ENCODE measurements around the gene AXL. TPM values are rescaled to one million over a fixed set of nuclear protein-coding genes. Genes with fewer than 3 reads are reported as not detected.
A peak's percentile ranks its signal among the peaks of the same experiment; 100 is the strongest.

The AXL gene
- total and polyA plus RNA-seq, 9 of the 15 experiments (the other 6 are each of a cell fraction or from before 2014, with no cell fraction given): 0.80 to 6.6 (median 1.6) TPM

DNA sequence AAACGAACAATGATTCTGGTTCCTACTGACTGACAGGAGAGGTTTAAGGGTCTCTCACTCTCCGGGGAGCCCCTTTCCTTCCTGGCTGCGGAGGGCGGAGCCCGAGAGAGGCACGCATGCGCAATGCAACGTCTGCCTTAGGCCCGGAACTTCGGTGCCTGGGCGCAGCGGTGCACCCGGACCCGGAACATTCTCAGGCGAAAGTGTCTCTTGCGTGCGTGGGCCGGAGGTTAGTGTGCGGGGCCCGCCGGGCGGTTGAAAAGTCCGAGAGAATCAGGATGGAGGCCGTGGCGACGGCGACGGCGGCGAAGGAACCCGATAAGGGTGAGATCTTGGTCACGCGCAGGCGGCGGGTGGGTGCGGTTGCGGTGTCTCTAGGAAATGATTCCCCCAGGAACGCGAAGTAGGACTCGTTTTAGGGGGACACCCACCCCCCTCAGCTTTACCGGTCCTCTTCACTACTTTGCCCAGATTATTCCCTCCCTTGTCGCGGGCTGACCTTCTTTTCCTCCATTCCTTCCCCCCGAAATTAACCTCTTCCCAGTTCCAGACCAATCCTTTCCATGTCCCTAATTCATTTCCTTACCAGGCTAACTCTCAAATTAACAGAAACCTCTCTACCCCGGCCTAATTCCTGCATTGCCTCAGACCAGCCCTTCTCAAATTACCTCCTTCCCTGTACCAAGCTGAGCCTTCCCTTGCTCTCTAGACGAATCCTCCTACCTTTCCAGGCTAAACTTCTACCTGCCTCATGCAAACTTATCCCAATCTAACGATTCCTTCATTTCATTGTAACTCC is 91.2 kb downstream of the AXL start, which contains the start of gene CCDC97 (continued):
- no peak for TF ChIP-seq CSDE1 (IDR thresholded peaks at IDR 0.05)
- peak; percentile 21; the same call in 1 of the 2 replicates for TF ChIP-seq CEBPG (CRISPR knock-in tag; IDR thresholded peaks at IDR 0.05)
- peak in 1 of 2 experiments; percentile 44; a peak in 2 of 4 replicates for TF ChIP-seq CEBPG (tag; conservative IDR thresholded peaks at IDR 0.05 in 1 of 2, IDR thresholded peaks at IDR 0.05 in 1 of 2)
- TF ChIP-seq KAT2B (IDR thresholded peaks at IDR 0.05; ENCODE audit: low read depth, low read length): no peak
- TF ChIP-seq HDAC1 (IDR thresholded peaks at IDR 0.05): peak; percentile 57 to 96; a peak in 2 of 4 replicates
- peak; percentile 82 for TF ChIP-seq ELF4 (CRISPR knock-in tag; IDR thresholded peaks at IDR 0.05)
- TF ChIP-seq, protein P1, sequence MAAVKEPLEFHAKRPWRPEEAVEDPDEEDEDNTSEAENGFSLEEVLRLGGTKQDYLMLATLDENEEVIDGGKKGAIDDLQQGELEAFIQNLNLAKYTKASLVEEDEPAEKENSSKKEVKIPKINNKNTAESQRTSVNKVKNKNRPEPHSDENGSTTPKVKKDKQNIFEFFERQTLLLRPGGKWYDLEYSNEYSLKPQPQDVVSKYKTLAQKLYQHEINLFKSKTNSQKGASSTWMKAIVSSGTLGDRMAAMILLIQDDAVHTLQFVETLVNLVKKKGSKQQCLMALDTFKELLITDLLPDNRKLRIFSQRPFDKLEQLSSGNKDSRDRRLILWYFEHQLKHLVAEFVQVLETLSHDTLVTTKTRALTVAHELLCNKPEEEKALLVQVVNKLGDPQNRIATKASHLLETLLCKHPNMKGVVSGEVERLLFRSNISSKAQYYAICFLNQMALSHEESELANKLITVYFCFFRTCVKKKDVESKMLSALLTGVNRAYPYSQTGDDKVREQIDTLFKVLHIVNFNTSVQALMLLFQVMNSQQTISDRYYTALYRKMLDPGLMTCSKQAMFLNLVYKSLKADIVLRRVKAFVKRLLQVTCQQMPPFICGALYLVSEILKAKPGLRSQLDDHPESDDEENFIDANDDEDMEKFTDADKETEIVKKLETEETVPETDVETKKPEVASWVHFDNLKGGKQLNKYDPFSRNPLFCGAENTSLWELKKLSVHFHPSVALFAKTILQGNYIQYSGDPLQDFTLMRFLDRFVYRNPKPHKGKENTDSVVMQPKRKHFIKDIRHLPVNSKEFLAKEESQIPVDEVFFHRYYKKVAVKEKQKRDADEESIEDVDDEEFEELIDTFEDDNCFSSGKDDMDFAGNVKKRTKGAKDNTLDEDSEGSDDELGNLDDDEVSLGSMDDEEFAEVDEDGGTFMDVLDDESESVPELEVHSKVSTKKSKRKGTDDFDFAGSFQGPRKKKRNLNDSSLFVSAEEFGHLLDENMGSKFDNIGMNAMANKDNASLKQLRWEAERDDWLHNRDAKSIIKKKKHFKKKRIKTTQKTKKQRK (IDR thresholded peaks at IDR 0.05; ENCODE audit: borderline replicate concordance, low read depth, low read length): no peak
- TF ChIP-seq, protein P2, sequence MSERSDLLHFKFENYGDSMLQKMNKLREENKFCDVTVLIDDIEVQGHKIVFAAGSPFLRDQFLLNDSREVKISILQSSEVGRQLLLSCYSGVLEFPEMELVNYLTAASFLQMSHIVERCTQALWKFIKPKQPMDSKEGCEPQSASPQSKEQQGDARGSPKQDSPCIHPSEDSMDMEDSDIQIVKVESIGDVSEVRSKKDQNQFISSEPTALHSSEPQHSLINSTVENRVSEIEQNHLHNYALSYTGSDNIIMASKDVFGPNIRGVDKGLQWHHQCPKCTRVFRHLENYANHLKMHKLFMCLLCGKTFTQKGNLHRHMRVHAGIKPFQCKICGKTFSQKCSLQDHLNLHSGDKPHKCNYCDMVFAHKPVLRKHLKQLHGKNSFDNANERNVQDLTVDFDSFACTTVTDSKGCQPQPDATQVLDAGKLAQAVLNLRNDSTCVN (CRISPR knock-in tag; IDR thresholded peaks at IDR 0.05): peak; percentile 81; the same call in 1 of the 2 replicates
- TF ChIP-seq, protein P3, sequence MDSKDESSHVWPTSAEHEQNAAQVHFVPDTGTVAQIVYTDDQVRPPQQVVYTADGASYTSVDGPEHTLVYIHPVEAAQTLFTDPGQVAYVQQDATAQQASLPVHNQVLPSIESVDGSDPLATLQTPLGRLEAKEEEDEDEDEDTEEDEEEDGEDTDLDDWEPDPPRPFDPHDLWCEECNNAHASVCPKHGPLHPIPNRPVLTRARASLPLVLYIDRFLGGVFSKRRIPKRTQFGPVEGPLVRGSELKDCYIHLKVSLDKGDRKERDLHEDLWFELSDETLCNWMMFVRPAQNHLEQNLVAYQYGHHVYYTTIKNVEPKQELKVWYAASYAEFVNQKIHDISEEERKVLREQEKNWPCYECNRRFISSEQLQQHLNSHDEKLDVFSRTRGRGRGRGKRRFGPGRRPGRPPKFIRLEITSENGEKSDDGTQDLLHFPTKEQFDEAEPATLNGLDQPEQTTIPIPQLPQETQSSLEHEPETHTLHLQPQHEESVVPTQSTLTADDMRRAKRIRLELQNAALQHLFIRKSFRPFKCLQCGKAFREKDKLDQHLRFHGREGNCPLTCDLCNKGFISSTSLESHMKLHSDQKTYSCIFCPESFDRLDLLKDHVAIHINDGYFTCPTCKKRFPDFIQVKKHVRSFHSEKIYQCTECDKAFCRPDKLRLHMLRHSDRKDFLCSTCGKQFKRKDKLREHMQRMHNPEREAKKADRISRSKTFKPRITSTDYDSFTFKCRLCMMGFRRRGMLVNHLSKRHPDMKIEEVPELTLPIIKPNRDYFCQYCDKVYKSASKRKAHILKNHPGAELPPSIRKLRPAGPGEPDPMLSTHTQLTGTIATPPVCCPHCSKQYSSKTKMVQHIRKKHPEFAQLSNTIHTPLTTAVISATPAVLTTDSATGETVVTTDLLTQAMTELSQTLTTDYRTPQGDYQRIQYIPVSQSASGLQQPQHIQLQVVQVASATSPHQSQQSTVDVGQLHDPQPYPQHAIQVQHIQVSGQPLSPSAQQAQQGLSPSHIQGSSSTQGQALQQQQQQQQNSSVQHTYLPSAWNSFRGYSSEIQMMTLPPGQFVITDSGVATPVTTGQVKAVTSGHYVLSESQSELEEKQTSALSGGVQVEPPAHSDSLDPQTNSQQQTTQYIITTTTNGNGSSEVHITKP (IDR thresholded peaks at IDR 0.05; ENCODE audit: partially characterized antibody): peak; percentile 79
- TF ChIP-seq ZNF507 (tag; conservative IDR thresholded peaks at IDR 0.05): no peak
- no peak for TF ChIP-seq ZC3H4 (CRISPR knock-in tag; IDR thresholded peaks at IDR 0.05; ENCODE audit: borderline replicate concordance)
- TF ChIP-seq, protein P4, sequence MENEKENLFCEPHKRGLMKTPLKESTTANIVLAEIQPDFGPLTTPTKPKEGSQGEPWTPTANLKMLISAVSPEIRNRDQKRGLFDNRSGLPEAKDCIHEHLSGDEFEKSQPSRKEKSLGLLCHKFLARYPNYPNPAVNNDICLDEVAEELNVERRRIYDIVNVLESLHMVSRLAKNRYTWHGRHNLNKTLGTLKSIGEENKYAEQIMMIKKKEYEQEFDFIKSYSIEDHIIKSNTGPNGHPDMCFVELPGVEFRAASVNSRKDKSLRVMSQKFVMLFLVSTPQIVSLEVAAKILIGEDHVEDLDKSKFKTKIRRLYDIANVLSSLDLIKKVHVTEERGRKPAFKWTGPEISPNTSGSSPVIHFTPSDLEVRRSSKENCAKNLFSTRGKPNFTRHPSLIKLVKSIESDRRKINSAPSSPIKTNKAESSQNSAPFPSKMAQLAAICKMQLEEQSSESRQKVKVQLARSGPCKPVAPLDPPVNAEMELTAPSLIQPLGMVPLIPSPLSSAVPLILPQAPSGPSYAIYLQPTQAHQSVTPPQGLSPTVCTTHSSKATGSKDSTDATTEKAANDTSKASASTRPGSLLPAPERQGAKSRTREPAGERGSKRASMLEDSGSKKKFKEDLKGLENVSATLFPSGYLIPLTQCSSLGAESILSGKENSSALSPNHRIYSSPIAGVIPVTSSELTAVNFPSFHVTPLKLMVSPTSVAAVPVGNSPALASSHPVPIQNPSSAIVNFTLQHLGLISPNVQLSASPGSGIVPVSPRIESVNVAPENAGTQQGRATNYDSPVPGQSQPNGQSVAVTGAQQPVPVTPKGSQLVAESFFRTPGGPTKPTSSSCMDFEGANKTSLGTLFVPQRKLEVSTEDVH (IDR thresholded peaks at IDR 0.05; ENCODE audit: low read depth, partially characterized antibody): peak; percentile 92
- no peak for TF ChIP-seq ZNF165 (CRISPR knock-in tag; IDR thresholded peaks at IDR 0.05; ENCODE audit: borderline replicate concordance)
- TF ChIP-seq, protein P5, sequence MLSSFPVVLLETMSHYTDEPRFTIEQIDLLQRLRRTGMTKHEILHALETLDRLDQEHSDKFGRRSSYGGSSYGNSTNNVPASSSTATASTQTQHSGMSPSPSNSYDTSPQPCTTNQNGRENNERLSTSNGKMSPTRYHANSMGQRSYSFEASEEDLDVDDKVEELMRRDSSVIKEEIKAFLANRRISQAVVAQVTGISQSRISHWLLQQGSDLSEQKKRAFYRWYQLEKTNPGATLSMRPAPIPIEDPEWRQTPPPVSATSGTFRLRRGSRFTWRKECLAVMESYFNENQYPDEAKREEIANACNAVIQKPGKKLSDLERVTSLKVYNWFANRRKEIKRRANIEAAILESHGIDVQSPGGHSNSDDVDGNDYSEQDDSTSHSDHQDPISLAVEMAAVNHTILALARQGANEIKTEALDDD (IDR thresholded peaks at IDR 0.05): no peak
